NCI-H2029 treated with DMSO at 0.1 percent for 48 hours (cell line): ENCODE measurements around the gene UBE2Z.
A peak's percentile ranks its signal among the peaks of the same experiment; 100 is the strongest.
"Not testable (repeated sequence)": the region's sequence is repeated elsewhere in the genome, so short reads cannot be mapped to it uniquely, and the experiment has no call there.

Experiments
- DNase-seq: peaks from one replicate; lab custom pipeline; 2025; lab: John Stamatoyannopoulos, UW

Gene UBE2Z

DNA sequence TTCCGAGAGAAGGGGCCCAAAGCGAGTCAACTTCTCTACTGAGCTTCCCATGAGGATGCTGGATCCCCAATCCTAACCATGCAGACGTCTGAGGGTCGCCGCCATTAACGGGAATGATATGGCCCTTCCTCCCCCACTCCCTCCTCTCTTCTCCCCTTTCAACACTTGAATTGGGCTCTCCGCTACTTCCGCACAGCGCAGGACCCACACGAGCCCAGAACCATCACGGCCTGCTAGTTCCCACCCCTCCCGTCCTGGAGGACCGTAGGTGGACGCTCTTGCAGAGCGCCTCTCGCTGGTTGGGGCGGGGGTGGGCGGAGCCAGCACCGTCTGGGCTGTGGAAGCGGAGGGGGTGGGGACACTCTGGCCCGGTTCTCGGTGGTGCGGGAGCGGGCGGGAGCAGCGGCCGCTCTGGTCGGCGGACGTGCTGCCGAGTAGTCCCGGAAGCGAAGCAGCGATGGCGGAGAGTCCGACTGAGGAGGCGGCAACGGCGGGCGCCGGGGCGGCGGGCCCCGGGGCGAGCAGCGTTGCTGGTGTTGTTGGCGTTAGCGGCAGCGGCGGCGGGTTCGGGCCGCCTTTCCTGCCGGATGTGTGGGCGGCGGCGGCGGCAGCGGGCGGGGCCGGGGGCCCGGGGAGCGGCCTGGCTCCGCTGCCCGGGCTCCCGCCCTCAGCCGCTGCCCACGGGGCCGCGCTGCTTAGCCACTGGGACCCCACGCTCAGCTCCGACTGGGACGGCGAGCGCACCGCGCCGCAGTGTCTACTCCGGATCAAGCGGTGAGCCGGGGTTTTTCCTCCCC, at the start of gene UBE2Z:
Gene UBE2Z (plus strand): TSS at position 361 of the 797 bp plus-strand sequence. CDS start 97 bp downstream, at position 458.
- DNase-seq = peak; percentile 53

DNA sequence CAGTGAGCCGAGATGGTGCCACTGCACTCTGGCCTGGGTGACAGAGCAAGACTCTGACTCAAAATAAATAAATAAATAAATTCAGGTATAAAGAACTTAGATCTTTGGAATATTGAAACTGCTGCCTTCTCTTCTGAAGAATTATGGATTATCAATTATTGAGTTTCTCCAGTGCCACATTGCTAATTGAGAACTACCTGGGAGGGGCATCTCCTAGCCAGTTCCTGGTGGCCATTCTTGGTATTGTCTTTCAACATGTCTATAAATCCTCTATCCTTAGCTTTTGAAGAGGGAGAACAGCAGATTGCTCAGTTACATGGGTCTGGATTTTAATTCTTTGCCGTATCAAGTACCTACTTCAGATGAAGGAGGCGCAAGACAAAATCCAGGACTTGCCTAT, 48.2 kb upstream of the UBE2Z start:
- DNase-seq = no peak

DNA sequence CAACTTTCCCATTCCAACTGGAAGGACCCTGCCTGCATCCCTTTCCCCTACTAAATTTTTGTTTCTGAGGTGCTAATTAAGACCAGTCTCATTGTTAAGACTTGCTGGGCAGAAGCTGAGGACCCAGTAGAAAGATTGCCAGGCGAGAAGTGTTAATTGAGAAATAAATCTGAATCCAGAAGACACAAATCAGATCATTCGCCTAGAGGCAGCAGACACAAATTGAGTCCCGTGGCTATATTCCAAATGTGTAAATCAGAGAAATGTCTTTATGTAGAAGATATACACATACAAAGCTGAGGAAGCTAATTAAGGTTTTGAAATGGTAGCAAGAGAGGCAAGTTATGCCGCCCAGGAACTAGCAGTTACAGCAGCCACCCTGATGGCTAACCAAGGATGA, 47.8 kb upstream of the UBE2Z start:
- DNase-seq = no peak

DNA sequence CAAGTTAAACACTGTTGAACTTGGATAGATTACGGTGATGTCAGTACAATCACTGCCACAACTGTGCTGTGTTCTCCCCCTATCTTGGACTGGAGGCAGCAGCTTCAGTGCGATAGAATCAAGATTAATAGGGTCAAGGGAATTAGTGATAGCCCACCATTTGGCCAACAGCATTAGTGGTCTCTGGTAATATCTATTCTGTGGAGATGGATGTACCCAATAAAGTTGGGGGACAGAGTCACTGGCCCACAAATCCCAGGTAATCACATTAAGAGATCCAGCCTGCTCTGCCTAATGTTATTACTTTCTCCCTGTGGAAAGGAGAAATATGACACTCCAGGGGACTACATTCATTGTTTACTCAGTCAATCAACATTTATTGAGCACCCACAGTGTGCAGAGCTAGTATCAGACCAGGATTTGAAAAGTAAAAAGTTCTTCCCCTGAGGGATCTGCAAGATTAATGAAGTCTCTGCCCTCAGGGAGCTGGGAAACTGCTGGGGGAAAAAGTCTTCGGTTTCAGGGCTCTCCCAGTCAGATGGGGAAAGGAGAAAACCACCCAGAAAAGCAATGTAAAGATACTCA, 39.2 kb upstream of the UBE2Z start:
- no peak for DNase-seq

DNA sequence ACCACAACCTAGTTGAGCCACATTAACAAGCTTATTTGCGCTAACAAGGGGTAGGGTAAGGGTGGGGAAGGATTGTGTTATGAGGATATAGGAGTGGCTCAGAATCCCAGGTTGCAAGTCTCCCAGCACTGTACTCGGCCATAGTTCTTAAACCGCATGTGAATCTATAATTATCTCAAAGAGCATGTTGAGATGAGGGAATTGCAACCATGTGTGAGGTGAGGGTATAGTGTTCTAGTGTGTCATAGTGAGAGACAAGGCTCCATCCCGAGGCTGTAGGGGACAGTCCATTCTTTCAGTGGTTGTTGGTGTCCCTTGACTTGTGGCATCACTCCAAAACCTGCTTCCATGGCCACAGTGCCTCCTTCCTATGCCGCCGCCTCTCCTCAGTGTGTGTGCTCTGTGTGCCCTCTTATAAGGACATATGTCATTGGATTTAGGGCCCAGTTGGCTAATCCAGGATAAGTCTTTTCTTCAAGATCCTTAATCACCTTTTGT, 38.3 kb upstream of the UBE2Z start:
- no peak for DNase-seq

DNA sequence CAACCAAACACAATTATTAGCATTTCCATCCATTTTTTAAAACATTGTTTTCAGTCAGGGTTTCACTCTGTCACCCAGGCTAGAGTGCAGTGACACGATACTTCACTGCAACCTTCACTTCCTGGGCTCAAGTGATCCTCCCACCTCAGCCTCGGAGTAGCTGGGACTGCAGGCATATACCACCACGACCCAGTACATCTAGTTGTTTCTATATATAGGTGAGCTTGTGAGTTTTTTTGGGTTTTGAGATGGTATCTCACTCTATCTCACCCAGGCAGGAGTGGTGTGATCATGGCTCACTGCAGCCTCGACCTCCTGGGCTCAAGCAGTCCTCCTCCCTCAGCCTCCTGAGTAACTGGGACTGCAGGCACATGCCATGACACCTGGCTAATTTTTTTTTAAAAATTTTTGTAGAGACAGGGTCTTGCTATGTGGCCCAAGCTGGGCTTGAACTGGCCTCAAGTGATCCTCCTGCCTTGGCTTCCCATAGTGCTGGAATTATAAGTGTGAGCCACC, 37.1 kb upstream of the UBE2Z start:
- no peak for DNase-seq

DNA sequence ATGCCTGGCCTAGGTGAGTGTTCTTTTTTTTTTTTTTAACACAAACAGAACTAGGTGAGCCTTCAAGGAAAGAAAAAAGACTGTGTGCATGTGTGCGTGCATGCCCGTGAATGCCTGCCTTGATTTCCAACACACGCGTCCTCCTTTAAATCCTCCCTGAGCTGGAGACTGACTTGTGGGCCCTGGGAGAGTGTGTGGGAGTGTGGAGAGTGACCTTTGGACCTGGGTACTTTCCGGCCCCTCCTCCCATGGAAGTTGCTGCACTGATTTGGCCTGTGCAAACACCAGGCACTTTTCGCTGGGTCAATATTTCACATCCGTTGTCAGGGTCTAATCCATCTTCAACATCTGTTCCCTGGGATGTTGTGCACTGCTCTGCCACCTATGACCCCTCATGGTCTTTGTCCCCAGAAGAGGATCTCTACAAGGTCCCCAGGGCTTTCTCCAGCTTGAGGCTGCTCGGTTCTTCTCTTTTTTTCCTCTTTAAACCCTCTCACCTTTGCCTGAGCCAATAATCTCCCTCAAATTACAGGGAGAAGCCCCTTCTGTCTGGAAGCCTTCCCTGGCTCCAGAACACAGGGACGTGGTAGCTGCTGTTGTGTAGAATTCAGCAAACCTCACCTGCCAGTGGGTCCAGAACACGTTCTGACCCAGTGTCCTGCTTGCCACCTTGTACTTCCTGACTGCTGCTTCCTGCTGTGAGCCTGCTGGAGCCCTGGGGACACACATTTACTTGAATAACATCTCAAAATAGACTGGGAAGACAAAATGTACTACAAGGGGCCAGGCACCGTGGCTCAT, 36.5 kb upstream of the UBE2Z start:
- DNase-seq = no peak

DNA sequence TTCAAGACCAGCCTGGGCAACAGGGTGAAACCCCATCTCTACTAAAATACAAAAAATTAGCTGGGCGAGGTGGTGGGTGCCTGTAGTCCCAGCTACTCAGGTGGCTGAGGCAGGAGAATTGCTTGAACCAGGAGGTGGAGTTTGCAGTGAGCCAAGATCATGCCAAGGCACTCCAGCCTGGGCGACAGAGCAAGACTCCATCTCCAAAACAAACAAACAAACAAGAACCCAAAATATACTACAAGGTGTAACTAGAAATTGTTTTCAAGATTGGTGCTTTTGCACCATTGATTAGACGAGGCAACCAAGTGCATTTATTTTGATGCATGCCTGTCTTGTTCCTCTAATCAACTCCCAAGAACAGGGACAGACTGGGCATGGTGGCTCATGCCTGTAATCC, 35.8 kb upstream of the UBE2Z start:
- DNase-seq = not testable (repeated sequence)

DNA sequence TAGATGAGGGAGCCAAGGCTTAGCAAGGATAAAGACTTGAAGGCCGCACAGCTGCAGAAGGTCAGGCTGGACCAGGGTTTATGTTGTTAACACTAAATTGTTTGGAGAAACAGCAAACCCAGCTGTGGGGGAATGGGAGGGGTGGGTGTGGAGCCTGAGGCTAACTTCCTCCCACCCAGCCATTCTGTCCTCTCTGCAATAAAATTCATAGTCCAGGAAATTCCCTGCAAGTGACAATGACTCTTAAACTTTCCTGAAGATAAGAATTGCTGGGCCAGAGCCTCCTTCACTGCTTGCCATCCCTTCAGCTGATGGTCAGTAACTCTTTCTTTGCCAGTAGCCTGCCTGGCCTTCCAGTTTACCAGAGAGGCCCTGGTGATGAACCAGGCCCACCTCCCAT, 35.0 kb upstream of the UBE2Z start:
- DNase-seq = no peak

DNA sequence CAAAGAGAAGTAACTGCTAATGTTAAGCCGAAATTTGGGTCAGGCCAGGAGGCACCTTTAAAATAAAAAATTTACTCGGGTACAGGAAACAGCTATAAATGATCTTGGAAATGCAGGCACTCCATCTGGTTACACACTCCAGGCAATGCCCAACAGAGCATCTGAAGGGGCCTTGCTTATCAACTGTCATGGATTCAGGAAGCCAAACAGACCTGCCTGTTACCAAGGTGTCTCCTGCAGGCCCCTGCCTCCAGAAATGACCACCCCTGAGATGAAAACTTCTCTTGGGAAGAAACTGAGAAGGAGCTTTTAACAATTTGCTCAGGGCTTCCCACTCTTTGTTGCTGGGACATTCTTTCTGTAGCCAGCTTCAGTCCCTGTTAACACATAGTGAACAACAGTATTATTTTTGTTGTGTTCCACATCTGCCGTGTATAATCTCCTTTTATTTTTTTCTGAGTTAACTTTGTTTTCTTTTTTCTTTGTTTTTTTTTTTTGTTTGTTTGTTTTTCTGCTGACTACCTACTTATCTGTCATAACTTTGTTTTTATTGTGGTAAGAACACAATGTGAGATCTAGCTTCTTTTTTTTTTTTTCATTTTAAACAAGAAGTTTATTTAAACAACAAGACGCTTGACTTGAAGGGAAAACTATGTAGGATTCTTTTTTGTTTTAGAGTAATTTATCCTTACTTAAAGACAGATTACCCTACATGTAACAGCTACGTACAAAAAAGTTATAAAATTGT, 34.3 kb upstream of the UBE2Z start:
- DNase-seq = no peak

DNA sequence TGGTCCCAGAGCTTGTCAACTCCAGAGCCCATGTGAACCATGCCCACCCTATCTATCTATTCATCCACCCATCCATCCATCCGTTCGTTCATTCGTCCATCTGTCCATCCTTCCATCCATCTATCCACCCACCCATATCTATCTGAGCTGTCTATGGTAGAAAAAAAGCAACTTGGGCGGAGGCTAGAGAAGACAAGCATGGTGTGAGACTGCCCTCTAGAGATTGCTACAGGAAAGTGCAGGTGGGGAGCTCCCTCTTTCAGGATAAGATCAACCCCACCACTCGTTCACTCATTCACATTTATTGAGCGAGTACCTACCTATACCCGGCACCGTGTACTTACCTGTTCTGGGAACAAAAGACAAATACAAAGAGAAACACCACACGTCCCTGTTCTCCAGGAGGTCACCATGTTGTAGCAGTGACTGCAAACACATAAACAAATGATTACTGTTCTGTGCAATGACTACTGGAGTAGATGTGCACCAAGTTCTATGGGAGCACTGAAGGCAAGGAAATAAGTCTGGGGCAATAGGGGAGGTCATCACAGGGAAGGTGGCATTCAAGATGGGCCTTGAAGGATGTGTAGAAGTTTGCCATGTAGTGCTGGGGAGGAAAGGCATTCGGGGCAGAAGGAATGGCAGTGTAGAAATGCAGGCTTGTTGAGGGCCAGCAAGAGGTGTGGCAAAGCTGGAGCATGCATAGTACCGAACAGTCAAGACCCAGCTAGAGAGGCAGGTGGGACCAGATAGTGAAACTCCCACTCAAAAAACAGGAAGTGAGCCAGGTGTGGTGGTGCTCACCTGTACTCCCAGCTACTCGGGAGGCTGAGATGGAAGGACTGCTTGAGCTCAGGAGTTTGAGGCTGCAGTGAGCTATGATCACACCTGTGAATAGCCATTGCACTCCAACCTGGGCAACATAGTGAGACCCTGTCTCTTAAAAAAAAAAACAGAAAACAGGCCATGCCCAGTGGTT, 29.0 kb upstream of the UBE2Z start:
- DNase-seq = peak; percentile 51

DNA sequence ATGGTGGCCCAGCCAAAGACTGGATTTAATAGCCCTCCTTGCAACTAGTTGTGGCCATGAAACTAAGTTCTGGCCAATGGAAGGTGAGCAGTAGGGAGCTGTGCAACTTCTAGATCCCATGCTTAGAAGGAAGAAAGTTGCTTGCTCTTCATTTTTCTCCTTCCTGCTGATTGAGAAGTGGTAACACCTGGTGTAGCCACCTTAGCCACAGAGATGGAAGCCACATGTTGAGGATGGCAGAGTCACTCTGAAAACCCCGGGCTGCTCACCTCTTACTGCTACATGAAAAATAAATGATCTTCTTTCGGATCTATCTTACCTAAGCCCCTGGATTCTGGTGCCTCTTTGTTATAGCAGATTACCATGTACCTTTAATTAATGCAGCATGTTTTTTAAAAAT, 25.9 kb upstream of the UBE2Z start:
- DNase-seq = no peak

DNA sequence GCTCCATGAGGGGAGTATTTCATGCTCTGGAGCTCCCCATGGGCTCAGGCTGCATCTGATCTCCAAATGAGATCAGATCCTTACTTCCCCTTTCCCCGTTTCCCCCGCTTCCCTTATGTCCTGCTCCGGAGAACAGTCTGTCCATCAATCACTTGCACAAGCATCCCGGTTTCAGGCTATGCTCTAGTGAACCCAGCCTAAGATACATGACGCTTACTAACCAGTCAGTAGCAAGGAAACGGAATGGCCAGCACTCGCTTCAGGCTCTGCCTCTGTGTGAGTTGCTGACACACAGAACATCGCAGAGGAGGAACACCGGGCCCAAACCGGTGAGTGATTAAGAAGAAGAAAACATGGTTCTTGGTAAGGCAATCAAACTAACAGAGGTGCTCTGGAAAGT, 25.0 kb upstream of the UBE2Z start:
- DNase-seq = no peak

DNA sequence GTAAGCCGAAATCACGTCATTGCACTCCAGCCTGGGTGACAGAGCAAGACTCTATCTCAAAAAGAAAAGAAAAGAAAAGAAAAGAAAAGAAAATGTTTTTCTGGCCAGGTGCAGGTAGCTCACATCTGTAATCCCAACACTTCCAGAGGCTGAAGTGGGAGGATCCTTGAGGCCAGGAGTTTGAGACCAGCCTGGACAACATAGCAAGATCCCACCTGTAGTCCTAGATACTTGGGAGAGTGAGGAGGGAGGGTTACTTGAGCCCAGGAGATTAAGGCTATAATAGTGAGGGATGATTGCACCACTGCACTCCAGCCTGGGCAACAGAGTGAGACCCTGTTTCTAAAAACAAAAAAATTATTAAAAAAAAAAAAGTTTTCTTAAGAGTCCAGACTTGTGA, 18.1 kb upstream of the UBE2Z start:
- DNase-seq = no peak

DNA sequence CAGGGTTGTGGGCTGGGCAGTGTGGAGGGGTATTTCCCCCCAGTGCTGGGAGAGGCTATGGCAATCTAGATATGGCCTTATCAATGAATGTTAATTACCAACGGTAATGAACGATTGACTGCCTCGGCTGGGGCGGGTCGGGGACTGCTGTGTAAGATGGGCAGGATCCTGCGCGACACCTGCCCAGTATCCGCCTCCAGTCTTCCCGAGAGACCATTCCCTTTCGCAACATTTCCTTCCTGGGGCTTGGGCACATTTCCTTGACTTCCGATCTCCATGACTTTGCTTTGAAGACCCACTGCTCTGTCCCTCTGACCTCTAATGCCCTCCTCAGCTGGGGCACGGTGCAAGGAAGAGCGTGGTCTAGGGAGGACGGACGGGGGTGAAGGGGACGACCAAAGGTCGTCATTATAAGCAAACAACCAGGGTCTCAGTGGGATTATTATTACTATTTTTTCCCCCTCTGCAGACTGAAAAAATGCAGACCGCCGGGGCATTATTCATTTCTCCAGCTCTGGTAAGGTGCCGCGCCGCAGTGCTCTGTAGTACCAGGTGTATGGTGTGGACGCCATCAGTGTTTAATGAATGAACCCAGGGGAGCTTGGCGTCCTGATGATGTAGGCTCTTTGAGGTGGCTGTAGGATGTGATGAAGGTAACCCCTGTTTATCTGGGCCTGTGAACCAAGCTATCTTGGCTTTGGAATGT, 15.1 kb upstream of the UBE2Z start:
- DNase-seq = no peak

DNA sequence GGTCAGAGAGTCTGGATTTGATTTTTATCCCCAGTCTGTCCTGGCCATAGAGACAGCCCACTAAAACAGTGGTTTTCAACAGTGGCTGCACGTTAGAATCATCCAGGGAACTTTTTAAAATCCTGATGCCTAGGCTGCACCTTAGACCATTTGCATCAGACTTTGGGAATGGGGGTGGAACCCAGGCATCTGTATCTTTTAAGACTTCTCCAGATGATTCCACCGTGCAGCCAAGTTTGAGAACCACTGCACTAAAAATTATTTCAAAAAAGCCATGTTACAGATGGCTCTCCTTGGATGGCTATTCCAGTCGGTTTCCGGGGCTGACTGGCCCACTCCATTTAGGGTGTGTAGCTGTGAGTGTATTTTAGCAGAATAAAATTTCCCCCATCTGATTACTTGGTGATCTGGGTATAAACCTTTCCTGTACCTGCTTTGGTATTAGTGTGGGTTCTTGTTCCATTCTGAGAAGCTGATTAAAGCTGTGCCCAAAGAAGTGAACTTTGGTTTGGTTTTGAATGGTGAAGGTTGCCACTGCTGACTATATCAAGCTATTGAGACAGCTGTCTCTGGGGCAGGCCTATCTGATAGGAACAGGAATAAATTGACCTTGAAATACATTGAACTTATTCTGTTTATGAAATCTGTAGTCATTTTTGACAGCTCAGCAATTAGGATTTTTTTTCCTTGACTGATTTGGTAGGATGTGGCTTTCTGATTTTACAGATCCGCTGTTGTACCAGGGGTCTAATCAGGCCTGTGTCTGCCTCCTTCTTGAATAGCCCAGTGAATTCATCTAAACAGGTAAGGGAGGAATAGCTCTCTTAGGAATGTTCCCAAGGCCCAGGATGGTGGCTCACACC, 14.3 kb upstream of the UBE2Z start:
- DNase-seq = no peak

DNA sequence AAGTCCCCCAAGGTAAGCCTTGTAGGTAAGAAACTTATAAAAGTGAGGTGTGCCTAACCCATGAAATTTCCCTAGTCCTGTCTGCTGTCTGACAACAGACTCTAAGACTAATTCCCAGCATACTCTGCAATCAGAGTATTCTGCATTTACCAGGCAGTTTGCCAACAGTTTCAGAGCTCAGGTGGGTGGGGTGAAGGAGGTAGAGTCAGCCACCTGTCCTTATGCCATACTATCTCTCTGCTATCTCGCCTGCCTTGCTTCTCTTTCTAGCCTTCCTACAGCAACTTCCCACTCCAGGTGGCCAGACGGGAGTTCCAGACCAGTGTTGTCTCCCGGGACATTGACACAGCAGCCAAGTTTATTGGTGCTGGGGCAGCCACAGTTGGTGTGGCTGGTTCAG, 13.3 kb upstream of the UBE2Z start:
- DNase-seq = no peak

DNA sequence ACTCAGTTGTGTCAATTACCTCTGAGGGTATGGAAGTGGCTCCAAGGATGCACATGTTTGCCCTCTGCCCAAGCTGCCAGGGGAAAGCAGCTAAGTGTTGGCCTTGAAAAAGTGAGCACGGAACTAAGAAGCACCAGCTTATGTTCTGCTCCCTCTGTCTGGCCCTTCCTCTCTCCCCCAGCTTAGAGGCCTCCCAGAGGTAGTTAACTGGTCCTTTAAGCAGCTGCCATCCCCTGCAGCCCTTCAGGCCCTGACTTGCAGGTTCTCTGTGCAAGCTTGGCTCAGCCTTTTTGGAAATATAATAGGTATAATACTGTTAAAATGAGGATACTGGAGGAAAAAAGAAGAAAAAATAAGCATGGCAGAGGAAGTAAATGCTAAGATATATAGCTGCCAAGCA, 7.0 kb upstream of the UBE2Z start:
- no peak for DNase-seq

DNA sequence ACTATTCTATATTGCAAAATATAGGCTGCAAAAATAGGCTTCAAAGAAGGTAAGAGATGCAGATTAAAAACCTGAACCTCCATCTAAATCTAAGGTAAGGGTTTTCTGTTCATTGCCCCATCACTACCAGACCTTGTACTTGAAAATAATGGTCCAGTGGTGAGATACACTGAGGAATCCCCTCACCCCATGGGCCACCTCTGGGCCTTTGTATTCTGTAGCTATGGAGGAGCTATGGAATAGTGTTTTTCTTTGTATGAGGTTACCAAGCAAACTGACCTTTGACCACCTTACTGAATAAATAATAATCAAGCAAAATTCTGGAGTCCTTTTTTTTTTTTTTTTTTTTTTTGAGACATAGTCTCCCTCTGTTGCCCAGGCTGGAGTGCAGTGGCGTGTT, 4.8 kb upstream of the UBE2Z start:
- no peak for DNase-seq
